ENCODE data around the gene SDF2L1. TPM values are rescaled to one million over a fixed set of nuclear protein-coding genes. Genes with fewer than 3 reads are reported as not detected.
"Not testable (repeated sequence)": the region's sequence is repeated elsewhere in the genome, so short reads cannot be mapped to it uniquely, and the experiment has no call there.

SDF2L1 gene
- total and polyA plus RNA-seq, 8 donors = 24.0 to 49.2 (median 34.0) TPM

GRCh38 chr22:21635771-21636510 is 6.2 kb upstream of the SDF2L1 start:
- H3K27ac ChIP-seq = no peak overlapping the region
- no peak for FAIRE-seq
- no peak for DNase-seq
- ATAC-seq = no peak
- intact Hi-C loops (cut with DNase I) = no loop called here
- H3K4me3 ChIP-seq = no peak overlapping the region
- no peaks in the 10 kb centered on the region for H3K9me3 ChIP-seq
- H3K27me3 ChIP-seq = no peaks in the 10 kb centered on the region
- H3K36me3 ChIP-seq = no peaks in the 10 kb centered on the region
- 74 to 80% methylated on average over 15 of the region's 15 CpGs for WGBS, 2 donors
- no peak for TF ChIP-seq CTCF (IDR thresholded peaks at IDR 0.05)
- peaks cover 0 to 2% (median 0%) of the 10 kb centered on the region in 3 donors for H3K4me1 ChIP-seq

- peaks cover 0 to 7% (median 0%) of the 10 kb centered on the region in 3 donors for H3K4me1 ChIP-seq
- no peaks in the 10 kb centered on the region for H3K9me3 ChIP-seq
- FAIRE-seq = no peak
- no peak for ATAC-seq
- no peak for TF ChIP-seq CTCF (IDR thresholded peaks at IDR 0.05)
- intact Hi-C loops (cut with DNase I) = no loop called here
- H3K27me3 ChIP-seq = no peaks in the 10 kb centered on the region
- no peaks in the 10 kb centered on the region for H3K36me3 ChIP-seq
- DNase-seq = no peak
- 85 to 91% methylated on average over 17 of the region's 17 CpGs for WGBS, 2 donors
- no peak overlapping the region for H3K27ac ChIP-seq
- H3K4me3 ChIP-seq = no peak overlapping the region
Measured at GRCh38 chr22:21636629-21637218, 5.4 kb upstream of the SDF2L1 start.

- DNase-seq; intact Hi-C loops (cut with DNase I); H3K27ac ChIP-seq; H3K4me1 ChIP-seq; H3K27me3 ChIP-seq; H3K36me3 ChIP-seq; H3K9me3 ChIP-seq; FAIRE-seq; H3K4me3 ChIP-seq; ATAC-seq: not testable (repeated sequence)
- 82 to 86% methylated on average over 2 of the region's 2 CpGs for WGBS, 2 donors
Measured at GRCh38 chr22:21637450-21637849, 4.7 kb upstream of the SDF2L1 start.

GRCh38 chr22:21639359-21639758 is 2.7 kb upstream of the SDF2L1 start:
- H3K4me1 ChIP-seq = peaks cover 0 to 12% (median 0%) of the 10 kb centered on the region in 3 donors
- no peaks in the 10 kb centered on the region for H3K27me3 ChIP-seq
- WGBS, 2 donors = 75 to 77% methylated on average over 4 of the region's 4 CpGs
- H3K9me3 ChIP-seq = no peaks in the 10 kb centered on the region
- FAIRE-seq (no peak), ATAC-seq (no peak), DNase-seq (no peak)
- intact Hi-C loops (cut with DNase I) = no loop called here
- no peak for TF ChIP-seq CTCF (IDR thresholded peaks at IDR 0.05)
- no peaks in the 10 kb centered on the region for H3K36me3 ChIP-seq
- no peak overlapping the region for H3K4me3 ChIP-seq
- no peak overlapping the region for H3K27ac ChIP-seq

- no peak for DNase-seq
- no peak for ATAC-seq
- no peak for TF ChIP-seq CTCF (IDR thresholded peaks at IDR 0.05)
- intact Hi-C loops (cut with DNase I) = no loop called here
- Histone ChIP-seq H3K27me3 (no peaks in the 10 kb centered on the region), H3K4me1 (peaks cover 0 to 12% (median 0%) of the 10 kb centered on the region in 3 donors), H3K36me3 (no peaks in the 10 kb centered on the region), H3K9me3 (no peaks in the 10 kb centered on the region), H3K4me3 (no peak overlapping the region), H3K27ac (peak overlapping the region in 2 of 4 donors; percentile 58 to 73)
- no peak for FAIRE-seq
- 72 to 82% methylated on average over 5 of the region's 5 CpGs for WGBS, 2 donors
Measured at GRCh38 chr22:21640810-21641209, 1.3 kb upstream of the SDF2L1 start.

Data from pancreas (tissue), 10 donors.